HFFc6 (cell line): Measurements from ENCODE around the gene ABCC9. TPM values are rescaled to one million over a fixed set of nuclear protein-coding genes. Genes with fewer than 3 reads are reported as not detected.
"Not testable (repeated sequence)": the region's sequence is repeated elsewhere in the genome, so short reads cannot be mapped to it uniquely, and the experiment has no call there.

Source experiments
- DNase-seq: peaks from one replicate; pipeline ENCODE4 v3.0.0-alpha.2; 2018
- H3K27ac Mint-ChIP-seq: 2 replicates; pipeline ENCODE4 v1.8.0; 2020; ENCODE audit warnings: mild to moderate bottlenecking, mixed read lengths
- H3K27me3 Mint-ChIP-seq: 2 replicates; pipeline ENCODE4 v1.8.0; 2021; ENCODE audit warnings: mild to moderate bottlenecking, moderate library complexity, mixed read lengths; ENCODE audit not compliant: insufficient read depth
- H3K36me3 Mint-ChIP-seq: 2 replicates; pipeline ENCODE4 v1.8.0; 2021; ENCODE audit warnings: low read depth, mixed read lengths
- H3K4me1 Mint-ChIP-seq: 2 replicates; pipeline ENCODE4 v1.8.0; 2020; ENCODE audit warnings: low read depth, mixed read lengths
- H3K4me3 Mint-ChIP-seq: 2 replicates; pipeline ENCODE4 v1.8.0; 2020; ENCODE audit warnings: mild to moderate bottlenecking, moderate library complexity, mixed read lengths
- H3K9me3 Mint-ChIP-seq: 2 replicates; pipeline ENCODE4 v1.8.0; 2020; ENCODE audit warnings: mild to moderate bottlenecking, mixed read lengths
- total RNA-seq, 6 experiments: library from RNA; stranded (reverse); fragmentation: NEBNext Ultra II Directional; extraction: Animal tissue kit (Norgen Biotek cat#: 25700); gene quantifications; 2 replicates in 1 of 6; 3 replicates in 5 of 6; pipeline ENCODE4 v1.2.3, GENCODE V29; 2021
- TF ChIP-seq, protein P1 (sequence below): fragments of 200-600 bp; sonication (generic); IDR thresholded peaks from 2 replicates; pipeline ENCODE4 v1.5.0; 2021; ENCODE audit warnings: antibody characterized with exemption, mild to moderate bottlenecking

The ABCC9 gene
- total RNA-seq, 6 experiments from 2014 or later = 0.81 to 9.7 (median 8.2) TPM

DNA sequence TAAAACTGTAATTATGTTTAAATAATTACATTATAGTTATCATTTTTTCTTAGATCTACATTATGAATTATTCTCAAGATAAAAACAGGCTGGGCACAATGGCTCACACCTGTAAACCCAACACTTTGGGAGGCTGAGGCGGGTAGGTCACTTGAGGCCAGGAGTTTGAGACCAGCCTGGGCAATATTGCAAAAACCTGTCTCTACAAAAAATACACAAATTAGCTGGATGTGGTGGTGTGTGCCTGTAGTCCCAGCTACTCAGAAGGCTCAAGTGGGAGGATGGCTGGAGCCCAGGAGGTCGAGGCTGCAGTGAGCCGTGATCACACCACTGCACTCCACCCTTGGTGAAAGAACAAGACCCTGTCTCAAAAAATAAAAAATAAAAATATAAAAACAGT lies 126.4 kb downstream of the ABCC9 start:
- no peak for DNase-seq
- TF ChIP-seq, protein P1, sequence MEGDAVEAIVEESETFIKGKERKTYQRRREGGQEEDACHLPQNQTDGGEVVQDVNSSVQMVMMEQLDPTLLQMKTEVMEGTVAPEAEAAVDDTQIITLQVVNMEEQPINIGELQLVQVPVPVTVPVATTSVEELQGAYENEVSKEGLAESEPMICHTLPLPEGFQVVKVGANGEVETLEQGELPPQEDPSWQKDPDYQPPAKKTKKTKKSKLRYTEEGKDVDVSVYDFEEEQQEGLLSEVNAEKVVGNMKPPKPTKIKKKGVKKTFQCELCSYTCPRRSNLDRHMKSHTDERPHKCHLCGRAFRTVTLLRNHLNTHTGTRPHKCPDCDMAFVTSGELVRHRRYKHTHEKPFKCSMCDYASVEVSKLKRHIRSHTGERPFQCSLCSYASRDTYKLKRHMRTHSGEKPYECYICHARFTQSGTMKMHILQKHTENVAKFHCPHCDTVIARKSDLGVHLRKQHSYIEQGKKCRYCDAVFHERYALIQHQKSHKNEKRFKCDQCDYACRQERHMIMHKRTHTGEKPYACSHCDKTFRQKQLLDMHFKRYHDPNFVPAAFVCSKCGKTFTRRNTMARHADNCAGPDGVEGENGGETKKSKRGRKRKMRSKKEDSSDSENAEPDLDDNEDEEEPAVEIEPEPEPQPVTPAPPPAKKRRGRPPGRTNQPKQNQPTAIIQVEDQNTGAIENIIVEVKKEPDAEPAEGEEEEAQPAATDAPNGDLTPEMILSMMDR = no peak
- H3K27me3 Mint-ChIP-seq = no peaks in the 10 kb centered on the region
- peaks cover 17% of the 10 kb centered on the region for H3K4me1 Mint-ChIP-seq
- H3K27ac Mint-ChIP-seq = no peak overlapping the region
- H3K36me3 Mint-ChIP-seq = peaks cover 4% of the 10 kb centered on the region; the same call in 1 of the 2 replicates
- H3K9me3 Mint-ChIP-seq = peaks cover 7% of the 10 kb centered on the region; the same call in 1 of the 2 replicates
- H3K4me3 Mint-ChIP-seq = no peak overlapping the region

DNA sequence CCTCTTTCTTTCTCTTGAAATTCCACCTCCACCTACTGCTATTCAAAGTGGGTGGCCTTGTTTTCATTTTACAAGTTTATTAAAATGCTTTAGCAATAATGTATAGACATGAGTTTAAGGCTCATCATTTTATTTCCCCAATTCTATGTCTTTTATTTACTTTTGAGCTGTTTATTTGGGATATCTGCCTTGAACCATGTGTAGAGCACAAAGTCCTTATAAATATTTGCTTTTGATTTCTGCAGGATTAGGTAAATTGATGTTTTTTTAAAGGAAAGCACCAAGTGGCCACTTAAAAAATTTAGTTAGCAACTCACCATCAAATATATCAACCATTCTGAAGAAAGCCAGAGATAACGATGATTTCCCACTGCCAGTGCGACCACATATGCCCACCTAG lies 126.9 kb downstream of the ABCC9 start:
- no peak for DNase-seq
- Mint-ChIP-seq H3K4me3 (no peak overlapping the region), H3K27ac (no peak overlapping the region), H3K27me3 (no peaks in the 10 kb centered on the region), H3K36me3 (peaks cover 4% of the 10 kb centered on the region; the same call in 1 of the 2 replicates), H3K4me1 (peaks cover 12% of the 10 kb centered on the region), H3K9me3 (peaks cover 7% of the 10 kb centered on the region; the same call in 1 of the 2 replicates)
- TF ChIP-seq, protein P1 = no peak

DNA sequence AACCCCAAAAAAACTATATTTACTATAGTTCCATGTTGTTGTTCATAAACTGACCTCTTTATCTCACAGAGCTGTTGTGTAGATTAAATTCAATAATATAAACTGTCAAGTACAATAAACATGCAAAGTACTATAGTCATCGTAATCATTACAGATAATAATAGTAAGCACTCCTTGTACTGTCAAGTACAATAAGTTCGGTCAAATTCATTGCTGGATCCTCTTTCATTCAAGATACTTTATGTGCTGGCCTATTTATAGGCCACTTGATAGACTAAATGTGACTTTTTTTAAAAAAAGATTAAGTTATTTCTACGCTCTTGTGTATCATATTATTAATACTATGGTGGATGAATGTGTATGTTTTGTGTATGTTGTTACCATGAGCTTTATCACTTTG lies 127.5 kb downstream of the ABCC9 start:
- H3K4me1 Mint-ChIP-seq = peaks cover 7% of the 10 kb centered on the region
- no peak for DNase-seq
- H3K27me3 Mint-ChIP-seq = no peaks in the 10 kb centered on the region
- no peak overlapping the region for H3K4me3 Mint-ChIP-seq
- peaks cover 7% of the 10 kb centered on the region; the same call in 1 of the 2 replicates for H3K9me3 Mint-ChIP-seq
- TF ChIP-seq, protein P1 = no peak
- H3K27ac Mint-ChIP-seq = no peak overlapping the region
- peaks cover 4% of the 10 kb centered on the region; the same call in 1 of the 2 replicates for H3K36me3 Mint-ChIP-seq

DNA sequence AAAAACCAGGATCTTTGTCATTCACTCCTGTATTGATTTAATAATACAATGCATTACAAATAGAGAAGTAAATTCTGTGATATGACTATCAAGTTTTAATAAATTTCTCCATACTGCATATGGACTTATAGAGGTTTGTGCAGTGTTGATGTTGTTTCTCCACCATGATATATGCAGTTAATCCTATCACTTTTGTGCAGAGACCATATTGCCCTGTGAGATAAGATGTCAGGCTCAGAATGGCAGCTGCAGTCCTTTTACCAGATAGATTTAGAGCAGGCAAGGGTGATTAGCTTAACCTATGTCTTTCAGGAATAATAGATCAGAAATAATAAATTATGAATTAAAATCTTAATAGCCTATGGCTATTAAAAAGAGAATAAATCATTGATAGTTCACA lies 128.1 kb downstream of the ABCC9 start:
- no peak for DNase-seq
- peaks cover under 1% of the 10 kb centered on the region; the same call in 1 of the 2 replicates for H3K4me1 Mint-ChIP-seq
- peaks cover 4% of the 10 kb centered on the region; the same call in 1 of the 2 replicates for H3K36me3 Mint-ChIP-seq
- peaks cover 7% of the 10 kb centered on the region; the same call in 1 of the 2 replicates for H3K9me3 Mint-ChIP-seq
- TF ChIP-seq, protein P1 = no peak
- no peaks in the 10 kb centered on the region for H3K27me3 Mint-ChIP-seq
- no peak overlapping the region for H3K27ac Mint-ChIP-seq
- no peak overlapping the region for H3K4me3 Mint-ChIP-seq

DNA sequence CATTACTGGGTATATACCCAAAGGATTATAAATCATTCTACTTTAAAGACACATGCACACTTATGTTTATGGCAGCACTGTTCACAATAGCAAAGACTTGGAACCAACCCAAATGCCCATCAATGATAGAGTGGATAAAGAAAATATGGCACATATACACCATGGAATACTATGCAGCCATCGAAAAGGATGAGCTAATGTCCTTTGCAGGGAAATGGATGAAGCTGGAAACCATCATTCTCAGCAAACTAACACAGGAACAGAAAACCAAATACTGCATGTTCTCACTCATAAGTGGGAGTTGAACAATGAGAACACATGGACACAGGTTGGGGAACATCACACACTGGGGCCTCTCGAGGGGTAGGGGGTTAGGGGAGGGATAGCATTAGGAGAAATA lies 128.9 kb downstream of the ABCC9 start:
- H3K27ac Mint-ChIP-seq, H3K4me1 Mint-ChIP-seq, H3K36me3 Mint-ChIP-seq, H3K4me3 Mint-ChIP-seq, DNase-seq, H3K27me3 Mint-ChIP-seq, H3K9me3 Mint-ChIP-seq: not testable (repeated sequence)

DNA sequence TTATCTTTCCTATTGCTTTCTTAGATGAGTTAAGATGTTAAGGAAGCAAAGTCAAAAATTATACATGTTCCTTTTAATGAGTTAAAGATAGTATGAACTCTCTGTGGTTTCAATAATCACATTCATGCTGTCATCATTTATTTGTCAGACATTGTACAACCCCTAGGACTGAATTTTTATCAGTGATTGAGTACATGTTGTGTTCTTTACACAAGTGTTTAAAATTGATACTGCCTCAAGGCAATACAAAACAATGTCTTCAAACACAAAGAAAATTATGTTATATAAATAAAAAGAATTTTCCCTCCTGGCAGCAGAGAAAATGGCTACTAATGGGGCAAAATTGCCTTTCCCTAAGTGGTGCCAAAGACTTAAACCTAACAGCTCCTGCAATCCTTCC lies 132.1 kb downstream of the ABCC9 start:
- Mint-ChIP-seq H3K27me3 (no peaks in the 10 kb centered on the region), H3K36me3 (peaks cover 4% of the 10 kb centered on the region; the same call in 1 of the 2 replicates), H3K4me3 (no peak overlapping the region), H3K4me1 (no peaks in the 10 kb centered on the region), H3K27ac (no peak overlapping the region), H3K9me3 (peaks cover 4% of the 10 kb centered on the region; the same call in 1 of the 2 replicates)
- TF ChIP-seq, protein P1 = no peak
- DNase-seq = no peak
